GM18858 (cell line): ENCODE results near the gene DCD.
A peak's percentile ranks its signal among the peaks of the same experiment; 100 is the strongest.
"Not testable (repeated sequence)": the region's sequence is repeated elsewhere in the genome, so short reads cannot be mapped to it uniquely, and the experiment has no call there.

Experiments used
- ATAC-seq: cut with Tn5 transposase; IDR thresholded peaks from one replicate; pipeline ENCODE4 v1.9.1; 2021; ENCODE audit not compliant: unreplicated experiment

The DCD gene, protein sequence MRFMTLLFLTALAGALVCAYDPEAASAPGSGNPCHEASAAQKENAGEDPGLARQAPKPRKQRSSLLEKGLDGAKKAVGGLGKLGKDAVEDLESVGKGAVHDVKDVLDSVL

DNA sequence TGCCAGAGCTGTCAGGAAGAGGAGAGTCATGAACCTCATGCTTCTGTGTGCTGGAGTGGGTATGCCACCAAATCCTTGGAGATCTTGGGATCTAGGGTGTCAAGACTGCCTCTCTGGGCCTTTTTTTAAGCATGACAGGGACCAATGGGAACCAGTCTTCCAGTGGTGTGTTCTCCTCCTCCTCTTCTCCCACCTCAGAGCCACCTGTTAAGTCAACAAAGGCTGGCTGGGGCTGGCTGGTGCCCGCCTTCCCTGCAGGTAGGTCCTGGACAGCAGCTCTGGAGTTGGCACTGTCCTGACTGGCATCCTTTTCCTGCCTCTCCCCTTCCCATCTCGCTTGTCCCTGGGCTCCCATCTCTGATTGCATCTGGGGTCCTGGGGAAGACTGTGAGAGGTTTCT is at the start of gene DCD:
DCD (minus strand) TSS at position 101 of the 400 bp plus-strand sequence; CDS start at position 39, 62 bp downstream.
- no peak for ATAC-seq

DNA sequence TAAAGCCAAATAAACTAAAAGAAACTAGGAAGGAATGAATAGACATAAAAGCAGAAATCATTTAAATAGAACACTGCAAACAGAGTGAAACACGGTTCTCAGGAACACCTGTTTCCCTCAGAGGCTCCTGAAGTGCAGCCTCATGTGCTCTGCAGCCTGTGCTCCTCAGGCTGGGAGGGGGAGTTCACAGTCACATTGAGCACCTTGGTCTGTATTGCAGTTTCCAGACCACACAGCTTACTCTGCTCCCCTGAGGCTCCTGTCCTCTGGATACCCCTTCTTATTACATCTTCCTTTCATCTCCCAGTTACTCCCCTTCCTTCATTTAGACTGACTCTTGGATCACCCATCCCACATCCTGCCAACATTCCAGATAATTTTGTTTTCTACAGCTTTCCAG is 49.7 kb upstream of the DCD start:
- ATAC-seq, result no peak

DNA sequence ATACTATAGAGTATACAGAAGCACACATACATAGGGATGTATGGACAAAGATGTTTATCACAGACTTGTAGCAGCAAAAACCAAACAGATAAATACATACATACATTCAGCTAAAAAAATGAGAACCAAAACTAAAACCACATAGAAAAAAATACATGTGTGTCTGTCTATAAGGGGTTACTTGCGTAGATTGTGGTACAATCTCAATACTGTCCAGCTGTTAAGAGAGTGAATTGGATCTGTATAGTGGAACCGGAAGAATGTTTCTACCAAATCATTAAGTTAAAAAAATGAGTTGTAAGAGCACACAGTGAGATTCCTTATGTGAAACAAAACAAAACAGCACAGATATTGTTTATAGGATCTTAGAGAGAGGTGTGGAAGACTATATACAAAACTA is 44.2 kb upstream of the DCD start:
- ATAC-seq, result no peak

DNA sequence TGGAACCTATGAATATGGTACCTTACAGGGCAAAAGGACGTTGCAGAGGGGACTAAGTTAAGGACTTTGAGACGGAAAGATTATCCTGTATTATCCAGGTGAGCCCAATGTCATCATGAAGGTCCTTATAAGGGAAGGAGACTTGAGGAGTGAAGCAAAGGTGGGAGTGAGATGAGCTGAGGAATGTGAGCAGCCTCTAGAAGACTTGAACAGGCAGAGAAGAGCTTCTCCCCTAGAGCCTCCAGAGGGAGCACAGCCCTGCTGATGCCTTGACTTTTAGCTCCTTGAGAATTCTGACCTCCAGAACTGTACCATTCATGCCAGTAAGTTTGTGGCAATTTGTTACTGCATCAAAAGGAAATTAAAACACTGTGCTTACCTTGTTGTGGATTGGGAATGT is 41.8 kb upstream of the DCD start:
- no peak for ATAC-seq

DNA sequence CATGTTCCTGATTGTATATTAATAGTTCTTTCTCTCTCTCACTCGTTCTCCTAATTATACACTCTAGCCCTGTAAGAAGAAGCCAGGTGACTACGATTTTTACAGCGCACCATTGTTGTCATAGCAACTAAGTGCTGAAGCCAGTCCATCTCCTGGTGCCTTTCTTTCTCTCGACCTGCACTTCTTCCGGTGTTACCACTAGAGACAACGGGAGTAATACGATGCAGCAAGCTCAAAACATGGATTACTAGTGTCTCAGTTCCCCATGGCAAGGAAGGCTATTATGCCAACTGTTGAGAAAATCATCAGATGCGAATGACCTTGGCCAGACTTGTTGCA is 40.8 kb upstream of the DCD start:
- ATAC-seq, result no peak

DNA sequence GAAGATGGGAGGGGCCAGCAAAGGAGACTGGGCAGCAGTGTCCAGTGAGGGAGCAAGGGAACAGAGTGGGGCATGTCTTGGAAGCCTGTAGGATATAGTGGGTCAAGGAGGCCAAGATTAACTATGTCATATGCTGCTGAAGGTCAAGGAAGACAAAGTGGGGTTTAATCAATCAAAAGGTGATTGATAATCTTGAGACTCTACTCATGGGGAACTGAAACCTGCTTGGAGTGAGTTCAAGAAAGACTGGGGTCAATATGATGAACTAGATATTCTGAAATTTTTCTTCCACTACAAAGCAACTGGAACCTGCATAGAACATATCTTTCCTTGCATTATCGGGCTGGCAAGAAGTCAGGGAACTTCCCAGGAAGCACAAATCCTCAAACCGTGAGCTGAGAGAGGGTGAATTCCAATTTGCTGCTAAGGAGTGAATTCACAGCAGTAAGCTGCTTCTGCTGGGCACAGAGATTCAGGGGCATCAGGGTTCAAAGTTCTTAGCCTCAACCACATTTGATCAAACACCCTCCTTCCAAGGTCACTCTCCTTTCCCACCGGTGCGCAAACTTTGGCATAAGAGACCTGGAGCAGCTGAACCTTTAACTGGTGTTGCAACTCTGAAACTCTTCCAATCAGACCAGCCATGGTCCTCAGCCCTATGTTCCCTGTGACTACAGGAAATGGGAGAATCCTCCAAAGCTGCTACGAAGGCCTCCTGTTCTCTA is 40.3 kb upstream of the DCD start:
- ATAC-seq, result no peak

DNA sequence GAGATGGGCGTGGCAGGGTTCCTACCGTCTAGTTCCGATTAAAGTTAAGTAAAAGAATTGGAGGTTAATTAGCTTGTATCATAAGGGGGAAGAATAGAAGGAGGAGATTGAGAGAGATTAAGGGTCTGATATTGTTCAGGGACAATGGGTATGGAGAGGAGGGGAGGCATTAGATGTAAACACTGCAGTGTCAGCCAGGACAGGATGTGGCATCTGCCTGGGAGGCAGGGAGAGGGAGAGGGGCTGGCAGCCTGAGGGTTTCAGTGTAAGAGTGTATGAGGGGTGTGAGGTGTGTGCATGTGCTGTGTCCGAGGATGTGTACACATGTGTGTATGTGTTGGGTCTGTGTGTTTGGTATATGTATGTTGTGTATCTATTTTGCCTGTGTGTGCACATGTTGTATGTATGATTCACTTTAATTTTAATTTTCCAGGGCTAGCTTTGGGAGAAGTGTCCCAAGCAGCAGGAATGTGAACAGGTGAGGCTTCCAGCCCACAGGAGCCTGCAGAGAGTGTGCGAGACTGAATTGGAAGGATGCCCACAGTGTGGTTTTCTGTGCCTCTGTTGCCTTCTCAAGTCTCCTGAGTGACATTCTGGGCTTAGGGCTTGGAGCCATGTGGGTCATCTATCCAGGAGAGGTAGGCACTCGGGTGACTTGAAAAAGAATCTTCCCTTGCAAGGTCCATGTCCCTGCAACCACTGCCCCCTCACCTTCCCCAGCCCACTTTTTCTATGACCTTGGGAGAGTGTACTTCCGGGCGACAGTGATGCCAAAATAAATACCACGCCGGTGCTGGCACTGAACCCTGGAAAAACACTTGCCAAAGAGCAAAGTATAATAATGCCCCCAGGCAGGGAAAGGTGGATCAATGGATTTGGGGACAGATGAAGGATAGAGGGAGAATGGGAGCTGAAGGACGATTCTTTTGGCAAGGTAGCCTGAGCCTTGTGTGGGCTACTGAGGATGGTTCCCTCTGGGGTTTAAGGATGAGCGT is 36.8 kb upstream of the DCD start:
- ATAC-seq, result no peak

DNA sequence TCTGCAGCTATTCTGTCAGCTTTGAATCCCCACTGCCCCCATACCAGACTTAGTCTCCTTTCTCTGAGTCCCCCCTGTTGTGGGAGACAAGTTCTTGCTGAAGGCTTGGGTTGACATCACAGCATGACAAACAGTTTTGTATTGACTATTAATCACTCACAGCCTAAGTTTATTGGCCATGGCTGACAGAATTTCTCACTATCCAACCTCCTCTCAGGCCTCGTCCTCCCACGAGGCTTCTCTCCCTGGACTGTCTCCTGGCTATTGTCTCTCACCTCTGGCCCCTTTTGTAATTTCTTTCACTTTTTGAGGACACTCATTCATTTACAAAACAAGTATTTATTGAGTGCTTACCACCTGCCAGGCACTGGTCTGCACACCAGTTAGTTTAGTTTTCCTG is 35.2 kb upstream of the DCD start:
- no peak for ATAC-seq

DNA sequence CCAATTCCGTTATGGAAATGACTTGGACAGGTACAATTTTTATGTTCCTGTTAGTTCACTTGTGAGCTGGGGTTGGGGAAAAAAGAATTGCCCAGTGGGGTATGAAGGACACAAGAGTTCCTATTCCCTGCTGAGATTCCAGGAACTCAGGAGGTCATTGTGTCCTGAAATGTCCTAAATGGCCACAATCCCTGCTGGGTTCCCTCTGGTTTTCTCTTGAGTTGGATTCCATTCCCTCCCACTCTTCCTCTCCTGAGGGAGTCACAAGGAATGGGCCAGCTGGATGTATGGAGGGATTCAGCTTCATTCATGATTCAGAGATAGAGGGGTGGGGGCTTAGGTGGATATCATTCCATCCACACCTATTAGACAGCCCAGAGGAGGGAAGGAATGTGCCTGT is 34.5 kb upstream of the DCD start:
- ATAC-seq, result no peak

DNA sequence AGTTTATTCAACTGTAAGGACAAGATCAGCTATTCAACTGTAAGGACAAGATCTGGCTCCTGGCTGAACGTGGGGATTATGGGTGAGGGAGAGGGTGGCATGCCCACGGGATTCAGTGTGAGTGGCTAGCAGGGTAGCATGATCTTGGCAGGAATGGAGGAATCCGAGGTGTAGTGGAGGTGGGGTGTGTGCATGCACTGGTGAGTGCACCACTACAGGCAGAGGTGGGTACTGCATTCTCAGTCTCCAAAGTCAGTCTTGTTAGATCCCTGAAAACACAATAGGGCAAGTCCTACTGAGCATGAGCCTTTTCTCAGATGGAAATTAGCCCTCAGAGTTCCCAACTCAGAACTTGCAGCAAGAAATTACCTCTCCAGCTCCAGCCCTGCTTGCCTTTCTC is 32.2 kb upstream of the DCD start:
- peak; percentile 68 for ATAC-seq

DNA sequence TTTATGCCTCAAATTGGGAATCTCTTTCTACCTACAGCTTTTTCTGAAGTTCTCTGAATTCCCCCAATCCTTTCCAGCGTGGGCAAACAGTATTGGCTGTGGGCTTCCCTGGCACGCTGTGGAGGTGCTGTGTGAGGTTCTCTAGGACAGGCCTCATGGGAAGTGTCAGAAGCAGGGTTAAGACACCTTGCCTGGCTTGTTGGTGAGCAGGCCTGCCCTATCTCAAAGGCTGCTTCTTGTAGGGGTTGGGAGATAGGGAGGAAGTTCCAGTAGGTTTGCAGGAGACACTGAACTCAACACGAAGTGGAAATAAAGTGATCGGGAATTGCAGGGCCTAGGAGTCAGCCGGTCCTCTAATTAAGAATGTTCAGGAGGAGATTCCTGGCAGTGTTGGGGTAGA is 30.0 kb upstream of the DCD start:
- no peak for ATAC-seq

DNA sequence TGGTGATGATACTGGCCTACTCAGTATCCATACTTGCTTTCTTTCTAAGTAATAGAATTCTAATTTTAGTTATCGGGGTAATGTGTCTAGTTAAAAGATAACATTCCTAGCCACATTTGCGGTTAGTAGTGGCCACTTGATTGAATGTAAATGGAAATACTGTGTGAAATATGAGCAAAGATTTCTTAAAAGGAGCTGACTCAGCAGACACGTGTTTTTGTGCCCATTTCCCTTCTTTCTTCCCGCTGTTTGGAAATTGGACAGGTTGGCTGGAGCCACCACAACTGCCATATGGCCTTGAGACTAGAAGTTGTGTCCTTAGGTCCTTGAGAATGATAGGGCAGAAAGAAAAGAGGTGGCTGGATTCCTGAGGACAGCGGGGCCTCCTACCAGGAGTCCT is 19.8 kb upstream of the DCD start:
- no peak for ATAC-seq

DNA sequence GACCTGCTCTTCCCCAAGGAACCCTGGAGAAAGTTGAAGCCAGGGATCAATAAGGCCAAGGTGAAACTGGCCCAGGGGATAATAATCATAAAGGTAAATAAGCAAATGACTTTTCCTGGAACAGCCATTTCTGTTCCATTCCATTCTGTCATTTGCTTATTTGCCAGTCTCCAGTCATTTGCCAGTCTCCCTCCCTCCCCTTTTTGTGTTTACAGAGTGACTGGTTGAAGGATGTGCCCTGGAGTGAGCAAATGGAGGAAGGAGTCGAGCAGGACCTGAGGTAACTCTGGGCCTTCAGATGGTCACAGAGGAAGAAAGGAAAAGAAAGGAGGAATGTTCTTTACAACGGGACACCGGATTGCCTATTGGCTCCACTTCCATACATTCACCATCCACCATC is 17.8 kb upstream of the DCD start:
- no peak for ATAC-seq

DNA sequence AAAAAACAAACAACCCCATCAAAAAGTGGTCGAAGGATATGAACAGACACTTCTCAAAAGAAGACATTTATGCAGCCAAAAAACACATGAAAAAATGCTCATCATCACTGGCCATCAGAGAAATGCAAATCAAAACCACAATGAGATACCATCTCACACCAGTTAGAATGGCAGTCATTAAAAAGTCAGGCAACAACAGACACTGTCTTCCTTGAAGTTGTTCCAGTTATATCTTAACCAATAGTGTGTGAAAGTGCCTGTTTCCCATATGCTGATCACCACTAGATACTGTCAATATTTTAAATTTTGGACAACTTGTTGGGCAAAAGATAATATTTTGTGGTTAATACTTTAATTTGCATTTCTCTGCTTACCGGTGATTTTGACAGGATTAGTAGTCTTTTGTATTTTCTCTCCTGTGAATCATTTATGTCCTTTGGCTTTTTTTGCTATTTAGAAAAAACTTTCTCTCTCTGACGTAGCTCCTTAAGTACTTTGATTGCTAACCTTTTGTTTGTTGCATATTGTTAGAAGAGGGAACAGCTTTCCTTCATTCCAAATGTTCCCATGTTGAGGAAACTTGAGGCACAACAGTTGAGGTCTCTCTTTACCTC is 17.0 kb upstream of the DCD start:
- ATAC-seq, result not testable (repeated sequence)

DNA sequence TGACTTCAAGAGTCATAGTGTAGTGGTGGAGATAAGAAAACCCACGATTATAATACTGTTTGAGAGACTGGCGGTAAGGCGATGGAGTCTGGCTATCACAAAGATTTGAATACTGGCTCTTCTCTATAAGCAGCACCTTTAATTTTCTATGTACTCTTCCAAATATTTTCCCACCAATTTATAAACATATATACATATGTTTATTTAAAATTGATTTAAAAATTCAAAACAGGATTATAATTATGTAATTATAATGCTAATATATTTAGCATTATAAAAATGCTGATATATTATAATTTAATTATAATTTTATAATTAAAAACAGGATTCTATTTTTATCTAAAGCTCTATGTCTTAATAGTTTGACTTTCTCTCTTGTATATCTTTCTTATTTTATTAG is 15.4 kb upstream of the DCD start:
- ATAC-seq, result no peak

DNA sequence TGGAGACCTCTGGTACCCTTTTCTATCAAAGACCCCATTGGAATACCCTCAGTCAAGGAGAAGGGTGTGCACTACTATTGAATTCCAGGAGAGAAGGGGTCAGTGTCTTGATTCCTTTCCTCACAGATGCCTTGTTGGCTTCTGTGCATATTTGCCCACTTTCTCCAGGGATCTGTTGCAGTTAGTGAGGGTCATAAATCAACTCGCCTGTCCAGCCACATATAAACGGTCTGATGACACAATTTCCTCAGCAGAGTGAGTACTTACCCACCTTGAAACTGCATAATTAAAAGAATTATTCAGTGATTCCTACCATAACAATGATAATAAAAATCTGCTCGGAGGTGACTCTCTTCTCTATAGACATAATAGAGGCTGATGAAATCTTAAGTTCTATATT is 13.9 kb upstream of the DCD start:
- ATAC-seq, result no peak

DNA sequence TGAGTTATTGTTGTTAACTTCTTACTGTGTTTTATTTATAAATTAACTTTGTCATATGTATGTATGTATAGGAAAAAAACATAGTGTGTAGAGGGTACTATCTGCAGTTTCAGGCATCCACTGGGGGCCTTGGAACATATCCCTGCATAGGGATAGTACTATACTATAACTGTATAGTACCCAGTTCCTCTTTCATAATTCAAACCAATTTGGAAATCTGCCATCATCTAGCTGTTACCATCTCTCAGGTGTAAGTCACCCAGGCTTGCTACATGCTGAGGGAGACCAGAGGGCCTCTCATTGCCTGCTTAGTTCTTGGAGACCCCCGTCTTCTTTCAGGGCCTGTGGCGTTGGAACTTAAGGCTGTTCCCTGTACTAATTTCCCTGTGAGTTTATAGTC is 12.9 kb upstream of the DCD start:
- peak; percentile 46 for ATAC-seq

DNA sequence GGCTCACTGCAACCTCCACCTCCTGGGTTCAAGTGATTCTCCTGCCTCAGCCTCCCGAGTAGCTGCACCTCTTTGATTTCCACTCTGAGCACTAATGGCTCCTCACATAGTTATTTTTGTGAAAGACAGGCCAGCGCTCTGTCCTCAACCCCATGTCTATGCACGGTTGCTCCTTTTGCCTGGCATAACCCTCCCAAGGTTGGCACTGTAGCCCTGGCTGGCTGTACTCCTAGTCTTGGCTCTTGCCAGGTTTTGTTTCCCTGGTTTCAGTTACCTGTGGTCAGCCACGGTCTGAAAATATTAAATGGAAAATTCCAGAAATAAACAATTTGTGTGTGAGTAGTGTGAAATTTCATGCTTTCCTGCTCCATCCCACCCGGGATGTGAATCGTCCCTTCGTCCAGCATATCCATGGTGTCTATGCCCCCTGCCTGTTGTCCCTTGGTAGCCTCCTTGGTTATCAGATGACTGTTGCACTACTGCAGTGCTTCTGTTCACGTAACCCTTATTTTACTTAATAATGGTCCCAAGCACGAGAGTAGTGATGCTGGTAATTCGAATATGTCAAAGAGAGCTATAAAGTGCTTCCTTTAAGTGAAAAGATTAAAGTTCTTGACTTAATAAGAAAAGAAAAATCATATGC is 12.3 kb upstream of the DCD start:
- no peak for ATAC-seq

DNA sequence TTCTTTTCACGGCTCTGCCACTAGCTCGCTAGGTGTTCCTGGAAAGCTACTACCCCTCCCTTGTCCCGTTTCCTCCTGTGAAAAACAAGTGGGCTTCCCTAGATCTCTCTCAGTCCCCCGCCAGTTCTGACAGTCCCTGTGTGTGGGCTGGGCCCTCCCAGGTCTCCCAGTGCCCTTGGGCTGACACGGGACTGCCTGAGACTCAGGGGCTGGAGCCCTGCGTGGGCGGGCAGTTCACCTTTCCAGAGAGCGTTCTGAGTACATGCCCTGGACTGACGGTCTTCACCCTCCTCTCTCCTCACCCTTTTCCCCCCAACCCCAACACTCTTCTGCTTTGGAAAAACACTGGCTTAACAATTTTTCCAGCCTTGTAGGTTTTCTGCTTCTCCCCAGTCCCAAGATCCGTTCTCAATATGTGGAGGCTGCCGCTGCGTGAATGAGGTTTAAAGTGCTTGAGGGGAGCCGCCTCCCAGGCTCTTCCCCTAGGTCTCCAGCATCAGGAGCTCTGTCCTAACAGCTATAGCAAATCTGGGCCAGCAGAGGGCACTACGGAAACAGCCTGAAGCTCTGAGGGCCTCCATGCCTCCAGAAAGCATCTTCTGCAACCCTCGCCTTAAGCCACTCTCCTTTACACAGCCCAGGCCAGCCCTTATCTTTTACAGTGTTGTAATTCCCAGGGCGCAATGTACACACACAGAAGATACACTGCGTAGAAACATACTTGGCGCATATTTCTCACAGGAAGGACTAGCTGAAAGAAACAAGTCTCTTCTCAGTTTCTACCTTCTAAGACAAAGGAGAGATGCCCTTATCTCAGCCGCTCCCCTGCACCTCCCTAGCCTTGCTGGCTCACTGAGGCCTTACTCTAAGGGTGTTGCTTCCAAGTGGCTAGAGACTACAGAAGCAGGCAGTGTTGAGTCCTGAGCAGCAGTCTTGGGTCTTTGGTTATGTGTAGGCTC is 10.4 kb upstream of the DCD start:
- ATAC-seq, result no peak

DNA sequence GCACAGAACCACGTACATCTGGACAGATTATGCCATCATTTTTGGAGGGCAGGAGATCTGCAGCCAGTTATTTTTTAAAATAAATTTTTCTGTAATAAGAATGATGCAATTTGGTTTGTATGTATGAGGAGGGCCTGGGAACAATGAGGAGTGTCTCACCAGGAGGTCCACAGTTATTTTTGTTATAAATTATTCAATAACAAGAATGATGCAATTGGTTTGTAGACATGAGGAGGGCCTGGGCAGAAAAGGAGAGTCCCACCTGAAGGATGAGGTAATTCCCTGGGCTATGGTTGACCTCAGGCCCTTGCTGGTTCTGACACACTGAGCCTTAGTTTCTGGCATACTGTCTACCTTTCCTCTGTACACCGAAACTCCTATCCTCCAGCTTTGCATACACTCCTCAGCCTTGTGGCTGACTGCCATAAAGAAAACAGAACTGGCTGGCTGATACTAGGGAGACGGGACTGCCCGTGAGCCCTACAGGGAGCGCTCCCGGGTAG is 9.0 kb upstream of the DCD start:
- ATAC-seq, result no peak
